Activated CD4-positive, alpha-beta T cell treated with anti-CD3 and anti-CD28 coated beads for 24 hours (primary cell): Measurements from ENCODE around the gene PLCD4.

Experiments
- DNase-seq, 2 donors: peaks; one replicate each; pipeline ENCODE4 v3.0.0-alpha.2; 2020; ENCODE audit warnings: low read depth in 2 of 2

PLCD4 gene

GRCh38 chr2:218607436-218608115 is at the start of gene PLCD4:
TSS of gene PLCD4 (plus strand) at chr2:218607899. CDS start at chr2:218615740, 7,841 bp downstream.
- DNase-seq, result no peak

- no peak for DNase-seq
These were observed 49.8 kb upstream of the PLCD4 start for GRCh38 chr2:218557941-218558340.

- DNase-seq, result no peak
These were observed 48.7 kb upstream of the PLCD4 start for GRCh38 chr2:218558986-218559385.

- DNase-seq, result no peak
These were observed 43.6 kb upstream of the PLCD4 start for GRCh38 chr2:218564056-218564455.

- DNase-seq, result no peak
These were observed 41.4 kb upstream of the PLCD4 start for GRCh38 chr2:218566296-218566695.

GRCh38 chr2:218567797-218568189 is 39.9 kb upstream of the PLCD4 start:
- DNase-seq, result peak in 1 of 2 donors; percentile 54

- peak; percentile 100 for DNase-seq
These were observed 39.3 kb upstream of the PLCD4 start, which contains the start of the genes CNOT9 and USP37 for GRCh38 chr2:218568190-218569037. TSS of gene CNOT9 (plus strand) at chr2:218568839. CDS start at chr2:218568955, 116 bp downstream. TSS of gene USP37 (minus strand) at chr2:218568351. CDS start at chr2:218558653, 9,698 bp downstream.

GRCh38 chr2:218569038-218569431 is 38.7 kb upstream of the PLCD4 start:
- DNase-seq, result peak; percentile 22 to 44

GRCh38 chr2:218569661-218570500 is 37.8 kb upstream of the PLCD4 start:
- DNase-seq, result no peak

- no peak for DNase-seq
These were observed 36.8 kb upstream of the PLCD4 start for GRCh38 chr2:218570850-218571249.

- no peak for DNase-seq
These were observed 30.8 kb upstream of the PLCD4 start for GRCh38 chr2:218576854-218577253.

GRCh38 chr2:218577482-218578220 is 30.0 kb upstream of the PLCD4 start:
- DNase-seq, result no peak

GRCh38 chr2:218578272-218578877 is 29.3 kb upstream of the PLCD4 start:
- no peak for DNase-seq

- DNase-seq, result no peak
These were observed 25.6 kb upstream of the PLCD4 start for GRCh38 chr2:218582076-218582475.

- DNase-seq, result no peak
These were observed 23.5 kb upstream of the PLCD4 start for GRCh38 chr2:218583983-218584850.

- no peak for DNase-seq
These were observed 22.2 kb upstream of the PLCD4 start for GRCh38 chr2:218585541-218585940.

- no peak for DNase-seq
These were observed 2.3 kb upstream of the PLCD4 start for GRCh38 chr2:218605432-218605831.

- DNase-seq, result no peak
These were observed 8.2 kb downstream of the PLCD4 start for GRCh38 chr2:218615868-218616315.

- DNase-seq, result no peak
These were observed 10.6 kb downstream of the PLCD4 start for GRCh38 chr2:218618102-218618860.
